HG03378 (cell line): Measurements from ENCODE around the gene JRKL.

Experiments
- ATAC-seq: cut with Tn5 transposase; IDR thresholded peaks from one replicate; pipeline ENCODE4 v1.9.1; 2021; ENCODE audit warnings: mild to moderate bottlenecking, moderate library complexity; ENCODE audit not compliant: unreplicated experiment

Gene JRKL

GRCh38 chr11:96389720-96390487 lies at the start of gene JRKL, which contains the start of gene CCDC82:
TSS of gene JRKL (plus strand) at chr11:96390013. CDS start at chr11:96390650, 637 bp downstream.
TSS of gene CCDC82 (minus strand) at chr11:96389912. CDS start at chr11:96384747, 5,165 bp downstream.
- ATAC-seq, result peak; percentile 79

GRCh38 chr11:96340555-96340885 lies 49.3 kb upstream of the JRKL start:
- no peak for ATAC-seq

DNA sequence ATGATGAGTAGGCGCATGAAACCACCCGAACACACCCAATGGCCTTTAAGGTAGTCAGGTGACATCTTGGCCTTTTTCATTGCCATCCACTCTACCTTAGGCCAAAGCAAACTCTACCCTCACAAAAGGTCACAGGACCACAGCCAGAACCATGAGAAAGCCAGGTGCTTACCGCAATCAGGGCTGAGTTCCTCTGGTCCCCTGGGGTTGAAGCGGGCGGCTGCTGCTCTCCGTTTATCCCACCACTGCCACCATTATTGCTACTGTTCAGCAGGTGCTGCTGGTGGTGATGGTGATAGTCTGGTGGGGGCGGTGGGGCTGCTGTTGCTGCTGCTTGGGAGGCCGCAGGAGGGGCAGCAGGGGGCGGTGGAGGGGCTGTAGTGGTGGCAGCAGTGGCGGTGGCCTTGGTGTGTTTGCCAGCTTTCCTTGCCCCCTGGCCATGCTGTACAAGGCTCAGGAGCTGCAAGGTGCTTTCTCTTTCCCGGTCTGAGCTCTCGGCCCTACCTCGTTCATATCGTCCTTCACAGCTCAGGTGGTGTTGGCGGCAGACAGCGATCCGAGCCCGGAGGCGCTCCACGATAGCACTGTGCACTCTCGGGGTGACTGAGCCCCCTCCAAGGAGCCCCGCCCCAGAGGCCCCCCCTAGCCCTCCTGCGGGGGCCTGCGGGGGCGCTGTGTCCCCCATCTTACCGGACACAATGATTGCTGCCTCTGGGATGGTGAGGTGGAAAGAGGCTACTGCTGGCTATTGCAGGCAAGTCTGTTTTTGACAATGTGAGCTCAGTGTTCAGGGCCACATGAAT lies 48.4 kb upstream of the JRKL start:
- peak; percentile 28 for ATAC-seq

DNA sequence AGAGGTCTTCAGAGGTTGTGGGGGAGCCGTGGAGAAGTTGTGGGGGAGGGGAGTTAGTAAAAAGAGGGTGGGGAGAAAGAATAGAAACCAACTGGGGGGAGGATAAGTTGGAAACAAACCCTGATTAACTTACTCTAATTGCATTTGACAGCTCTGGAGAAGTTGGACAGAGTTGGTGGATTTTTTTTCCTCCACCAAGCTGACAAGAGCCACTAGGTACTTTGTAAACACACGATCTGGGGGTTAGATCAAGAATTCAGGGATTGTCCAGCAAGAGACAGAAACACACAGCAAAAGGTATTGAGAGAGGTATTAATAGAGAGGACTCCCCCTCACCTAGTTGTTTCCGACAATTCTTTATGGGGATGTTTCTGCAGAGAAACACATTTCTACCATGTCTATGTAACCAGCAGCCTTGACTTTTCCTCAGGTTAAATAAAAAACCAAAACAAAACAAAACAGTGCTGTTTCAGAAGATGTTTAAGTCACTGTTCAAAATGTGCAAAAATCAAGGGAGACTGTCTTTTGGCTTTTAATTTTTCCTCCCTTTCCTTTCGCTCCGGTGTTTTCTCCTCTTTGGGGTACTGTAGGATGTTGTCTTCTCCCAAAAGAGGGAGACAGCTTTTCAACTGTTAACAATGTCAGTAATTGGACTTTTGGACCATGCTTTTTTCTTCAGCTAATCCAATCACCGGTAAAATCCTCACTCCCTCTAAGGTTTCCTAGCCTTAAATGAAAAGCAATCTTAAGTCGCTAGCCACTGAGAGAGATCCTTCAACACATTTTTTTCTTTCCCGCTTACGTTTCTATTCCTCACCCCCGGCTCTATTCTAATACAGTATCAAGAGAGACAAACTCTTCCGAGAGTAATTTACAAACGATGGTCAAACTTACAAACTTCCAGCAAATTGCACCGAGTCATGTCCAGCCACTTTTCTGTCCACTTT lies 47.5 kb upstream of the JRKL start:
- ATAC-seq, result no peak

- peak; percentile 77 for ATAC-seq
These were observed 46.7 kb upstream of the JRKL start, which contains the start of gene MAML2 for GRCh38 chr11:96342961-96343711. TSS of gene MAML2 (minus strand) at chr11:96343195. CDS start at chr11:96341895, 1,300 bp downstream.

- no peak for ATAC-seq
These were observed 33.0 kb upstream of the JRKL start for GRCh38 chr11:96356848-96357247.

GRCh38 chr11:96357794-96358193 lies 32.0 kb upstream of the JRKL start:
- ATAC-seq, result no peak

GRCh38 chr11:96358321-96358720 lies 31.5 kb upstream of the JRKL start:
- no peak for ATAC-seq

DNA sequence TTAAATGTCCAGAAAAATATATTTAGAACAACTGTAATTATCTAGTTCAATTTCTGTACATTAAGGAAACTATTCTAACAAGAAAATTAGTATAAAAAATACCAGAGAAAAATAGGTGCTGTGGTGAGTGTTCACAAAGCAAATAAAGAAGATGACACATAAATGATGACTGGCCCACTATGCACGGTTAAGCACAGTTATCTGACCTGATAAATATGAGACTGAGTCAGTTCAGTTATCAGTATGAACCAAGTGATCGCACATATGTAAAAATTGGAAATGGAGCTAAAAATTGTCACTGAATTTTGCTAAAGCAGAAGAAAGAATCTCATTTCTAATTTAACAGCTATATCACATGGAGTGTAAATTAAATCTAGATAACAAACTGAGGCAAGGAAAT lies 28.0 kb upstream of the JRKL start:
- ATAC-seq, result no peak

- no peak for ATAC-seq
These were observed 24.3 kb upstream of the JRKL start for GRCh38 chr11:96365493-96365892.

- ATAC-seq, result no peak
These were observed 23.8 kb upstream of the JRKL start for GRCh38 chr11:96366024-96366423.

- ATAC-seq, result no peak
These were observed 22.5 kb upstream of the JRKL start for GRCh38 chr11:96367342-96367741.

- ATAC-seq, result no peak
These were observed 16.0 kb upstream of the JRKL start for GRCh38 chr11:96373826-96374225.

- no peak for ATAC-seq
These were observed 13.0 kb upstream of the JRKL start for GRCh38 chr11:96376796-96377195.

- no peak for ATAC-seq
These were observed 5.7 kb upstream of the JRKL start for GRCh38 chr11:96384156-96384555.

DNA sequence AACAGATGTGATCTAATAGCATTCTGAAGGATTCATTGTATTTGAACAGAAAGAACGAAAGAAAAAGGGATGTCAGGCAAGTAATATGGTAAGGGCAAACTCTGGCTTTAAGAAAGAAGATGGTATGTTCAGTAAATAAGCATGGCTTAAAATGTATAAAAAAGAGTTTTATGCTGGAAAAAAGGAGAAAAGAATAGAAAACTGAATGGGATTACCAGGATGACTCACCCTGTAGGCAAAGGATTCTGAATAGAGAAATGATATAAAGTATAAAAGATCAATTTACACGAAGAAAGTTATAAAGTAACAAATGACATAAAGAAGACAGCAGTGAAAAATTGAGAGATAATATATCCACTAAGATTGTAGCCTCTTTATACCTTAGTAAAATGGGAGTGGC lies 4.6 kb upstream of the JRKL start:
- ATAC-seq, result no peak

DNA sequence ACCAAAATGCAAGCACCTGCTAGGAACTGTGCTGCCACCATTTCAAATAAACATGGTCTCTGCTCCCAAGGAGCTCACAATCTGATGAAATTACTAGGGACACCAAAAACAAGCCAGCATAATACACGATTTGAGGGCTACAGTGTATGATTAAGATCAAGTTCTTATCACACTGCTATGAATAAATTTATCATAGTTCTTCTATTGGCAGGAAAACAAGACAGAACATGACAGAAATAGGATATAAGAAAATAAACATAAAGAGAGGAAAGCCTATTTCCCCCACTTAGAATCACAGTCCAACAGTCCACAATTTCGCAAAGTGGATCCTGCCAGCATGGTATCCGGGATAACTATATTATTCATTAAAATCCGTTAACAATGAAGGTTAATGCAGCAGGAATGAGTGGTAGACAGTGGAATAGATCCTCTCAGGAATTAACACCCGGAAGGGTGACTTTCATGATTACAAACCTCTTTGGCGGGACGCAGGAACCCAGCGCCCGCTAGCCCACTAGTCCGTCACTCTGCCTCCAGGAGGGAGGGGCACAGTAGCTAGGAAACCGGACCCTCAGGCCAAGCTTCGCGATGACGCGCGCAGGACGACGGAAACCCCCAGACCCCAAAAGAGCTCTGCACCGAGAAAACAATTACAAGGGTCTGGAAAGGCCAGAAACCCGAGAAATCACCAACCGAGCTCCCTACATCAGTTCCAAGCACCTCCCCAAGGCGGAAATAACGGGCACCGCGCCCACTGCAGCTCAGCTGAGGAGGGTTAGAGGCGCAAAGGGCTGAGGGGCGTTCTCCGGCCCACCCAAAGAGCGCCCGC lies 708 bp upstream of the JRKL start:
- ATAC-seq, result peak; percentile 45

GRCh38 chr11:96390488-96390792 lies 627 bp downstream of the JRKL start:
- ATAC-seq, result no peak

DNA sequence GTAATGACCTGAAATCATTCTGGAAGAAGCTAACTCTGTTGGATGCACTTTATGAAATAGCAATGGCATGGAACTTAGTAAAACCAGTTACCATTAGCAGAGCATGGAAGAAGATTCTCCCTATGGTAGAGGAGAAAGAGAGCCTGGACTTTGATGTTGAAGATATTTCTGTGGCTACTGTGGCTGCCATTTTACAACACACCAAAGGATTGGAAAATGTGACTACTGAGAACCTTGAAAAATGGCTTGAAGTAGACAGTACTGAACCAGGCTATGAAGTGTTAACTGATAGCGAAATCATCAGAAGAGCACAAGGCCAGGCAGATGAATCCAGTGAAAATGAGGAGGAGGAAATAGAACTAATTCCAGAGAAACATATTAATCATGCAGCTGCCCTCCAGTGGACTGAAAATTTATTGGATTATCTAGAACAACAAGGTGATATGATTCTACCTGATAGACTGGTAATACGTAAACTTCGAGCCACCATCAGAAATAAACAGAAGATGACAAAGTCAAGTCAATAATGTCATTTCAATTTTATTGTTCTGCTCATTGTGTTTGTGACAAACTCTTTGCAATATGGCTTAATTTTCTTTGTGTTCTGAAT lies 2.0 kb downstream of the JRKL start:
- ATAC-seq, result no peak
